HCT116 (cell line): ENCODE data around the gene PKP1. TPM values are rescaled to one million over a fixed set of nuclear protein-coding genes. Genes with fewer than 3 reads are reported as not detected.

ENCODE experiments used
- ATAC-seq: fragments of 200-7000 bp; cut with Tn5 transposase; 2 replicates; pipeline ENCODE4 v1.9.1; 2020; ENCODE audit warnings: mild to moderate bottlenecking, moderate library complexity
- BruUV-seq: library from RNA; stranded (reverse); fragments of 400-500 nt; replicated peaks from 2 replicates; lab custom pipeline; 2021; lab: Mats Ljungman, UMichigan
- CTCF ChIA-PET: fragments of 300-600 bp; sonication (Branson Sonifier 250); formaldehyde crosslinking; loops from one replicate; lab custom pipeline; 2021; ENCODE audit warnings: antibody characterized with exemption; lab: Charles Lee
- POLR2A ChIA-PET: fragments of 300-600, 350-600 bp; sonication (Branson Sonifier 250); formaldehyde crosslinking; loops from one replicate; lab custom pipeline; 2021; ENCODE audit warnings: antibody characterized with exemption; lab: Charles Lee
- RAD21 ChIA-PET, 2 experiments: fragments of 300-600 bp; sonication (Branson Sonifier 250); formaldehyde crosslinking; loops; one replicate each; lab custom pipeline; 2023; ENCODE audit warnings: low total read pairs in 2 of 2; ENCODE audit not compliant: uncharacterized antibody in 2 of 2, unreplicated experiment in 2 of 2, low non-redundant PET in 1 of 2; lab: Charles Lee
- DNase-seq: peaks from one replicate; pipeline ENCODE4 v3.0.0-alpha.2; 2010; ENCODE audit warnings: low read depth, low spot score
- H2AFZ ChIP-seq: fragments of 200-600 bp; shearing (Covaris generic), sonication (generic); 2 replicates; pipeline ENCODE4 v1.6.1; 2017; ENCODE audit warnings: low read depth, mixed run types, mixed read lengths, antibody characterized with exemption, low read length; ENCODE audit not compliant: poor library complexity, severe bottlenecking
- H3K27ac ChIP-seq: 2 replicates; pipeline ENCODE4 v1.5.1; 2012; ENCODE audit warnings: low read depth, low read length
- H3K27me3 ChIP-seq: fragments of 200-600 bp; sonication (generic); 2 replicates; pipeline ENCODE4 v1.6.1; 2016; ENCODE audit warnings: mixed run types, low read length, mixed read lengths; ENCODE audit not compliant: insufficient read depth
- H3K36me3 ChIP-seq, 2 experiments: fragments of 200-500 bp in 1 of 2; fragments of 200-600 bp in 1 of 2; sonication (Bioruptor generic) in 1 of 2; sonication (generic) in 1 of 2; 2 replicates each; pipeline versions ENCODE4 v1.5.1 to v1.6.1; 2014 to 2016; ENCODE audit warnings: low read length in 2 of 2, inconsistent platforms in 1 of 2, mixed read lengths in 1 of 2, mixed run types in 1 of 2; ENCODE audit not compliant: insufficient read depth in 2 of 2, control insufficient read depth in 1 of 2
- H3K4me1 ChIP-seq, 2 experiments: fragments of 200-600 bp in 1 of 2; sonication (generic) in 1 of 2; 2 replicates each; pipeline versions ENCODE4 v1.5.1 to v1.6.1; 2012 to 2017; ENCODE audit warnings: low read length in 2 of 2, inconsistent platforms in 1 of 2, mild to moderate bottlenecking in 1 of 2, mixed read lengths in 1 of 2, mixed run types in 1 of 2, moderate library complexity in 1 of 2; ENCODE audit not compliant: insufficient read depth in 2 of 2, control insufficient read depth in 1 of 2
- H3K4me2 ChIP-seq: fragments of 200-600 bp; sonication (generic); 2 replicates; pipeline ENCODE4 v1.6.1; 2017; ENCODE audit warnings: mixed run types, low read length, mixed read lengths
- H3K4me3 ChIP-seq, 2 experiments: fragments of 200-600 bp in 1 of 2; sonication (generic) in 1 of 2; replicated peaks in 1 of 2; 2 replicates each; pipeline ENCODE4 v1.5.1; 2011 to 2016; ENCODE audit warnings: low read length in 2 of 2, control low read depth in 1 of 2, low read depth in 1 of 2, mild to moderate bottlenecking in 1 of 2, mixed read lengths in 1 of 2, mixed run types in 1 of 2
- H3K79me2 ChIP-seq: fragments of 200-600 bp; sonication (generic); 2 replicates; pipeline ENCODE4 v1.6.1; 2017; ENCODE audit warnings: mild to moderate bottlenecking, mixed run types, low read length, moderate library complexity, mixed read lengths; ENCODE audit not compliant: insufficient read depth
- H3K9ac ChIP-seq: fragments of 200-600 bp; sonication (generic); 2 replicates; pipeline ENCODE4 v1.6.1; 2016; ENCODE audit warnings: low read length, mixed read lengths
- H3K9me2 ChIP-seq: fragments of 200-600 bp; sonication (generic), shearing (Covaris generic); 2 replicates; pipeline ENCODE4 v1.6.1; 2017; ENCODE audit warnings: mixed run types, mild to moderate bottlenecking, moderate library complexity; ENCODE audit not compliant: insufficient read depth
- H3K9me3 ChIP-seq, 2 experiments: fragments of 200-500 bp in 1 of 2; fragments of 200-600 bp in 1 of 2; sonication (Bioruptor generic) in 1 of 2; sonication (generic) in 1 of 2; 2 replicates each; pipeline ENCODE4 v1.6.1; 2014 to 2017; ENCODE audit warnings: low read length in 2 of 2, mixed read lengths in 2 of 2, inconsistent platforms in 1 of 2, low read depth in 1 of 2, mild to moderate bottlenecking in 1 of 2, mixed run types in 1 of 2, moderate library complexity in 1 of 2; ENCODE audit not compliant: control insufficient read depth in 1 of 2, insufficient read depth in 1 of 2
- H4K20me1 ChIP-seq: fragments of 200-600 bp; sonication (generic), shearing (Covaris generic); 2 replicates; pipeline ENCODE4 v1.6.1; 2017; ENCODE audit warnings: mixed run types, mild to moderate bottlenecking, moderate library complexity; ENCODE audit not compliant: insufficient read depth
- ATF3 ChIP-seq: IDR thresholded peaks from 2 replicates; pipeline ENCODE4 v1.6.1; 2012
- CBX3 ChIP-seq: IDR thresholded peaks from 2 replicates; pipeline ENCODE4 v1.6.1; 2012; ENCODE audit warnings: low read depth
- CEBPB ChIP-seq: IDR thresholded peaks from 2 replicates; pipeline ENCODE4 v1.6.1; 2012; ENCODE audit warnings: low read depth
- CTCF ChIP-seq, 3 experiments: fragments of 200-600 bp in 1 of 3; sonication (generic) in 1 of 3; IDR thresholded peaks in 2 of 3; conservative IDR thresholded peaks in 1 of 3; 2 replicates each; pipeline ENCODE4 v1.5.1; 2012 to 2017; ENCODE audit warnings: low read depth in 2 of 3, low read length in 2 of 3, antibody characterized with exemption in 1 of 3, borderline replicate concordance in 1 of 3, control low read depth in 1 of 3, mild to moderate bottlenecking in 1 of 3, mixed read lengths in 1 of 3, mixed run types in 1 of 3, moderate library complexity in 1 of 3; ENCODE audit not compliant: insufficient read depth in 1 of 3
- ELF1 ChIP-seq: IDR thresholded peaks from 2 replicates; pipeline ENCODE4 v1.6.1; 2012; ENCODE audit warnings: low read depth, borderline replicate concordance
- EZH2 ChIP-seq: fragments of 200-600 bp; sonication (generic); IDR thresholded peaks from 2 replicates; pipeline ENCODE4 v1.6.1; 2017; ENCODE audit warnings: antibody characterized with exemption, mixed run types
- FOSL1 ChIP-seq: IDR thresholded peaks from 2 replicates; pipeline ENCODE4 v1.6.1; 2012; ENCODE audit warnings: low read depth
- JUND ChIP-seq: IDR thresholded peaks from 2 replicates; pipeline ENCODE4 v1.6.1; 2012
- POLR2A ChIP-seq: IDR thresholded peaks from 2 replicates; pipeline ENCODE4 v1.7.0; 2011; ENCODE audit warnings: borderline replicate concordance; ENCODE audit not compliant: insufficient read depth, insufficient read length; ENCODE audit errors: extremely low read depth
- POLR2AphosphoS5 ChIP-seq: IDR thresholded peaks from 2 replicates; pipeline ENCODE4 v1.6.1; 2011; ENCODE audit warnings: mild to moderate bottlenecking, low read depth, low read length, moderate library complexity
- SIN3A ChIP-seq: IDR thresholded peaks from 2 replicates; pipeline ENCODE4 v1.6.1; 2012; ENCODE audit warnings: low read depth
- TCF7L2 ChIP-seq: IDR thresholded peaks from 2 replicates; pipeline ENCODE4 v1.7.0; 2011; ENCODE audit warnings: borderline replicate concordance, inconsistent platforms; ENCODE audit not compliant: insufficient read depth, insufficient read length; ENCODE audit errors: extremely low read depth
- YY1 ChIP-seq: IDR thresholded peaks from 2 replicates; pipeline ENCODE4 v1.6.1; 2011; ENCODE audit warnings: low read length, low read depth, moderate library complexity, mild to moderate bottlenecking; ENCODE audit not compliant: insufficient replicate concordance; ENCODE audit errors: extremely low read depth
- ZBTB33 ChIP-seq: IDR thresholded peaks from 2 replicates; pipeline ENCODE4 v1.6.1; 2011; ENCODE audit warnings: mild to moderate bottlenecking, low read length, moderate library complexity; ENCODE audit not compliant: insufficient replicate concordance; ENCODE audit errors: extremely low read depth
- ZNF274 ChIP-seq: fragments of 200-500 bp; sonication (Bioruptor generic); IDR thresholded peaks from 2 replicates; pipeline ENCODE4 v1.6.1; 2014; ENCODE audit warnings: mild to moderate bottlenecking, low read depth, low read length, inconsistent platforms
- intact Hi-C: fragments of 100-400 bp; cut with micrococcal nuclease; formaldehyde crosslinking; loops from 2 replicates; pipeline ENCODE4 v1.10.0; 2022
- total RNA-seq: library from RNA; stranded (reverse); gene quantifications from one replicate; pipeline ENCODE4 v1.2.1, GENCODE V29; 2021; ENCODE audit not compliant: unreplicated experiment

Gene PKP1
- total RNA-seq, 1 experiment from 2014 or later = 0.07 TPM

GRCh38 chr1:201329801-201330200 is 46.5 kb downstream of the PKP1 start:
- no peak for DNase-seq
- Histone ChIP-seq H4K20me1 (no peaks in the 10 kb centered on the region), H3K9me2 (no peaks in the 10 kb centered on the region), H3K79me2 (no peaks in the 10 kb centered on the region), H3K4me3 (no peak overlapping the region), H3K27me3 (no peaks in the 10 kb centered on the region), H3K9me3 (no peaks in the 10 kb centered on the region), H3K36me3 (no peaks in the 10 kb centered on the region), H3K4me1 (no peaks in the 10 kb centered on the region), H3K4me2 (no peak overlapping the region), H2AFZ (no peak overlapping the region), H3K27ac (no peak overlapping the region), H3K9ac (no peak overlapping the region)
- intact Hi-C loops = no loop called here
- no peak for TF ChIP-seq ELF1
- no peak for TF ChIP-seq FOSL1
- TF ChIP-seq POLR2AphosphoS5 = no peak
- TF ChIP-seq CTCF (IDR thresholded peaks at IDR 0.05 in 2 of 3, conservative IDR thresholded peaks at IDR 0.05 in 1 of 3; ENCODE audit: borderline replicate concordance in 1 of 3, insufficient read depth in 1 of 3, low read depth in 2 of 3, low read length in 2 of 3) = no peak
- no peak for TF ChIP-seq SIN3A
- TF ChIP-seq TCF7L2 = no peak
- TF ChIP-seq POLR2A = no peak
- no peak for TF ChIP-seq JUND
- CTCF ChIA-PET = interaction anchor here (1.1 to 2.2 kb wide), 2 partner anchors 16 to 18 kb away, joined by 4 to 5 read pairs; no protein-coding TSS in a partner anchor
- RAD21 ChIA-PET = no interaction called here
- POLR2A ChIA-PET = no interaction called here
- BruUV-seq = no TSS peak
- ATAC-seq = no peak

- H2AFZ ChIP-seq = no peak overlapping the region
- no peaks in the 10 kb centered on the region for H3K9me3 ChIP-seq
- ATAC-seq (no peak), DNase-seq (no peak)
- RAD21 ChIA-PET = no interaction called here
- intact Hi-C loops = no loop called here
- H3K27ac ChIP-seq = no peak overlapping the region
- no peaks in the 10 kb centered on the region for H3K27me3 ChIP-seq
- H3K36me3 ChIP-seq = no peaks in the 10 kb centered on the region
- H3K4me2 ChIP-seq = no peak overlapping the region
- no peaks in the 10 kb centered on the region for H4K20me1 ChIP-seq
- no peaks in the 10 kb centered on the region for H3K79me2 ChIP-seq
- CTCF ChIA-PET = interaction anchor here (2.2 kb wide), 1 partner anchor 17 kb away, joined by 5 read pairs; no protein-coding TSS in a partner anchor
- H3K4me3 ChIP-seq = no peak overlapping the region
- H3K9ac ChIP-seq = no peak overlapping the region
- no peaks in the 10 kb centered on the region for H3K4me1 ChIP-seq
- no peaks in the 10 kb centered on the region for H3K9me2 ChIP-seq
- no TSS peak for BruUV-seq
- POLR2A ChIA-PET = no interaction called here
- TF ChIP-seq JUND (no peak), CBX3 (no peak), ZNF274 (no peak), CEBPB (no peak), POLR2AphosphoS5 (no peak), SIN3A (no peak), ATF3 (no peak), FOSL1 (no peak), YY1 (no peak), ZBTB33 (no peak), EZH2 (no peak)
These were observed 47.2 kb downstream of the PKP1 start for GRCh38 chr1:201330541-201330940.
